HL-60/S4 treated with phorbol 12-myristate 13-acetate at 8.2 ng/mL for 4 days and 3 days (cell line): ENCODE data around the gene DOK6.
"Not testable (repeated sequence)": the region's sequence is repeated elsewhere in the genome, so short reads cannot be mapped to it uniquely, and the experiment has no call there.

Source experiments
- in situ Hi-C: fragments of 300-500 bp; cut with MboI; formaldehyde crosslinking; loops from 2 replicates; pipeline ENCODE4 v1.15.0; 2022; ENCODE audit warnings: low sequenced_read_pairs

The DOK6 gene

GRCh38 chr18:69617888-69618287, 217.2 kb downstream of the DOK6 start:
- in situ Hi-C loops: no loop called here

- in situ Hi-C loops: no loop called here
These were observed 221.5 kb downstream of the DOK6 start for GRCh38 chr18:69622184-69622583.

- in situ Hi-C loops: no loop called here
These were observed 222.3 kb downstream of the DOK6 start for GRCh38 chr18:69622961-69623360.

GRCh38 chr18:69626171-69626570, 225.5 kb downstream of the DOK6 start:
- in situ Hi-C loops: no loop called here

GRCh38 chr18:69626643-69627242, 226.1 kb downstream of the DOK6 start:
- in situ Hi-C loops: no loop called here

- in situ Hi-C loops: no loop called here
These were observed 228.2 kb downstream of the DOK6 start for GRCh38 chr18:69628774-69629359.

DNA sequence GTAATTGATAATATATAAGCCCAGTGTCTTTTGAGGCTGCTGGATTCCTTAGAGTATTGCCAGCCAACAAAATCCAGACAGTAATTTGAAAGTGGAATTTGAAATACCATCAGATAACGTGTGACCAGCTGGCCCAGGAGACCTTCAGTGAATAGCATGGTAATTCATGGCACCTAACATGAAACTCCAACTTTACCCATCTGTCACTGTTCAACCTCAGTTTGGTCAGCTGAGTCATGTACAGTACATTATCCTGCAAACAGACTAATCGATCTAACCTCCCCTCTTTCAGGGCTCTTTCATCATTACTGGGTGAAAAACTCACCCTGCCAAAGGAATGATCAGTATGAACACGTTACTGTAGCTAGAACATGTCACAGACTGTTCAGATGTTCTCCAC, 230.6 kb downstream of the DOK6 start:
- in situ Hi-C loops: no loop called here

DNA sequence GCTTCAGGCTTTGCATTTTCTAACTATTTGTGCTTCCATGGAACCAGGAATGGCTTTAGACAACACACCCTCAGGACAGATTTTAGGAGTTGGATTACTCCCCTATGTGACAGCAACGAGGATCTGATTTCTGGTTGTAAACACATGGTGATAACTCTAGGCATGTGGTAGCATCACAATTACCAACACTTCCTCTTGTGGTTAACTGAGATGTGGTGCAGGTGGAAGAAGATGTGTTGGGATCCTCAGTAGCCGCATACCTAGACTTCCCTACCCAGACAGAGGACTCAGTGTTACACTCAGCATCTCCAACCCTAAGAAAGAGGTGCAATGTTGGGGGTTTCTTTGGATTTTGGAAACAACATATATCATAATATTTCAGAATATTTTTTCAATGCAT, 234.8 kb downstream of the DOK6 start:
- in situ Hi-C loops: no loop called here

DNA sequence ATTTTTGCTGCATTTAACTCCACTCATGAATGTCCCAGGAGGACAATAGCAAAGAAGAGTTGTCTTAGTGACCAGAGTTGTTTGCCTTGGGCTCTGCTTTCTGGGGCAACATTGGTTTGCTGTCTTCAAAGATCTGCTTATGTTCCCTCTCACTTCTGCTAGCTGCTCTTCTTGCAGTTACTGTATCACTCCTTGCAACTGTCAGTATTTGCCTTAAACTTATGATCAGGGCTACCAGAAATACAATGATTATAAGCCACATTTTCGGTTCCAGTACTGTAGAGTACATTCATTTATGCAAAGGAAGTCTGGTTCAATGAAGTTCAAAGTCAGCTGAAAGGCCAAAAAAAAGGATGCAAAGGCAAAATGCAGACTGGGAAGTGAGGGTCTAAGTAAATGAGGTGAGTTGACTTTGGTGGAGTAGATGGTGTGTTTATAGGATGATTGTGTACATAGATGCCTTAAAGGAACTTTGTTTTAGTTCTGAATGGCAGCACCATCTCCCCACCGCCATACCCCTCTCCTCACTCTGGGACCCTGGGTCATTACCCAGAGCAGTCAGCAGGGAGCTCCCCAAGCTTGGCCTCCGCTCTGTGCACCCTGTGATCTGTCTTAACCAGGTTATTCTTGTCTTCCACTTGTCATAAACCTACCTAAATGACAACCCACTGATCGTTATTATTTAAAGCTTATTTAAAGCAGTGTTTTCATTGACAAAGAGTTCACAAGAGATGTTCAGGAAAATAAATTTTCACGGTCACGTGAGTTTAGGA, 236.0 kb downstream of the DOK6 start:
- in situ Hi-C loops: no loop called here

DNA sequence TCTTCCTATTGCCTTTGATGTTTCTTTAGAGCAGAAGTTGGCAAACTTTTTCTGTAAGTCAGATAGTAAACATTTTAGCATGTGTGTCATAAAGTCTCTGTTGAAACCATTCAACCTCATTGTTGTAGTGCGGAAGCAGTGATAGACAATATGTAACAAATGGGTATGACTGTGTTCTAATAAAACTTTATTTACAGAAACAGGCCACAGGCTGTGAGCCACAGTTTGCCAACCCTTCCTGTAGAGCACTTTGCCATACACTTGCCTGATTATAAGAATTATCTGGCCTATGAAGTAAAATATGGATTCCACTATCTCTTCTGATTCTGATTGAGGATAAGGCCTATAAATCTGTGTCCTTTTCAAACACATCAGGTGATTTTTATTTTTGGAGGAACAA, 237.4 kb downstream of the DOK6 start:
- in situ Hi-C loops: no loop called here

- in situ Hi-C loops: no loop called here
These were observed 247.0 kb downstream of the DOK6 start for GRCh38 chr18:69647702-69648101.

DNA sequence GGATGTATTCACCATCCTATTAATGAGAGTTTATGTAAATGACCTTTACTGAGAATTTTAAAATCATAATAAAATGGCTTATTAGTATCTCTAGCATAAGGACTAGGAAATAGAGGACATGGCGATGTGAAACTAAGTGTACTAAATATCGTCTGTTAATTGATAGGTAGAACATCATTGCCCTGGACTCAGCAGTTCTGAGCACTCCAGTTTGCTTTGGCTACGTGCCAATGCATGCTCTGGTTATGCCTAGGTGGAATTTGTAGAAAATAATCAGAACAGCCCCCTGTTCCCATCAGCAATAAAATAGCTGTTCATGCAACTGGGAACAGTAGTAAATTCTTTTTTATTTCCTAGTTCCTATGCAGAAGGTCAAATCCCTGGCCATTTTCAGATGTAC, 247.8 kb downstream of the DOK6 start:
- in situ Hi-C loops: no loop called here

DNA sequence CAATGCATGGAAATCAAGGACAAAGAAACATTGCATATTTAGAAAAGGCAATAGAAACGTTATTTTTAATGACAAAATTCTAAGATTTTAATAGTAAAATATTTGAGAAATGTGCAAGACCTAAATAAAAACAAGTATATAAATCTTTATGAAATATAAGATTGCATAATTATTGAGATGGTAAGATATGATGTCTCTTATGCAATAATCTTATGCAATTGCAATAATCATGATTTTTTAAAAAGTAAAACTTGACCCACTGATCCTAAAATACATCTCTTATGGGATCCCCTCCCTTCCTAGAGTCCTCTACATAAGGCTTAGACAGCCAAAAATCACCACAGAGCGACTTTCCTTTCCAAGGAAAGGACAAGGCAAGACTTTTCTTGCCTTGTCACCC, 249.0 kb downstream of the DOK6 start:
- in situ Hi-C loops: no loop called here

DNA sequence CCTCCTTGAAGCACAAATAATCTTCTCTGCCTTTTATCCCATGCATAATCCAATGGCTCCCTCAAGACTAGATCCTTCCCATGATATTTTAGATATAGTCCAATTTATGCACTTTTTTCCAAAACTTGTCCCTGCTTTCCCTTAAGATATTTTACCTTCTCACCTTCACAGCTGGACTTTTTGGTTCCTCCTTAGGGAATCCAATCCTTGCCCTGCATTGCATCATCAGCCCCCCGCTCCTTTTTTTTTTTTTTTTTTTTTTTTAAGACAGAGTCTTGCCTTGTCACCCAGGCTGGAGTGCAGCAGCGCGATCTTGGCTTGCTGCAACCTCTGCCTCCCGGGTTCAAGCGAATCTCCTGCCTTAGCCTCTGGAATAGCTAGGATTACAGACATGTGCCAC, 250.6 kb downstream of the DOK6 start:
- in situ Hi-C loops: no loop called here

DNA sequence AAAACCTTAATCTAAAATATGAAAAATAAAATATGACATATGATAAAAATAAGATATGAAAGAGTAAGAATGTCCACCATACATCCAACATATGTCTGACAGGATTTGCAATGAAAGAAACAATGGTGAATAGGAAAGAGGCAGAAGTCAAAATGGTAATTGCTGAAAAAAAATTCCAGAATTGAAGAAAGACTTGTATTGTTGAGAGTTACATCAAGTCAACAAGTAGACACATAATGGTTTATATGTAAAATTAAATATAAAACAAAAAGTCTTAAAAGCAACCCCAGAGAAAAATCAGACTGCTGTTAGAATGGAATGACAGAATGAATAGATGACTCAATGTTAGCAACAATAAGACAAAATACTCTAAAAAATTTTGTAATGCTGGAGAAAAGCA, 255.1 kb downstream of the DOK6 start:
- in situ Hi-C loops: no loop called here

GRCh38 chr18:69658103-69658502, 257.4 kb downstream of the DOK6 start:
- in situ Hi-C loops: no loop called here

GRCh38 chr18:69658685-69659084, 258.0 kb downstream of the DOK6 start:
- in situ Hi-C loops: no loop called here

DNA sequence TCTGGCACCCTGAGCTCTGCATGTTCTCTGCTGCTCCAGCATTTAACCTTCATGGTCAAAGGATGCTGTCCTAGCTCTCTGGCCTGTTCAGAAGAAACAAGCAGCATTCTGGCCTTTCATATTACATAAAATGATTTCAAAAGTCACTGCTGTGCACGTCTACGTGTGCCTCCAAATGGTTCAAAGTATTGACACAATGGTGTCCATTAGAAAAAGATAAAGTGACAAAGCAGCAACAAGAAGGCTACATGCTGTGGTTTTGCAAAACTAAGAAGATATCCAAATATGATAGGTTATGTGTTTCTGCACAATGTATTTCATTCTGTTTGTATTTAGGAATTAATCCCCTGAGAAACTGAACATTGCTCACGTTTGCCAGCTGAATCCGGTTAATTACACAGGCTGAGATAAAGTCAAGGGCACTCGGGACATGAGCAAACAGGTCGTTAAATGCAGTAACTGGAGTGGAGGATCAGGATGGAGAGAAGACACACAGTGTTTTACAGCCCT, 258.5 kb downstream of the DOK6 start:
- in situ Hi-C loops: no loop called here

GRCh38 chr18:69662090-69662489, 261.4 kb downstream of the DOK6 start:
- in situ Hi-C loops: not testable (repeated sequence)

- in situ Hi-C loops: no loop called here
These were observed 263.7 kb downstream of the DOK6 start for GRCh38 chr18:69664399-69664798.

DNA sequence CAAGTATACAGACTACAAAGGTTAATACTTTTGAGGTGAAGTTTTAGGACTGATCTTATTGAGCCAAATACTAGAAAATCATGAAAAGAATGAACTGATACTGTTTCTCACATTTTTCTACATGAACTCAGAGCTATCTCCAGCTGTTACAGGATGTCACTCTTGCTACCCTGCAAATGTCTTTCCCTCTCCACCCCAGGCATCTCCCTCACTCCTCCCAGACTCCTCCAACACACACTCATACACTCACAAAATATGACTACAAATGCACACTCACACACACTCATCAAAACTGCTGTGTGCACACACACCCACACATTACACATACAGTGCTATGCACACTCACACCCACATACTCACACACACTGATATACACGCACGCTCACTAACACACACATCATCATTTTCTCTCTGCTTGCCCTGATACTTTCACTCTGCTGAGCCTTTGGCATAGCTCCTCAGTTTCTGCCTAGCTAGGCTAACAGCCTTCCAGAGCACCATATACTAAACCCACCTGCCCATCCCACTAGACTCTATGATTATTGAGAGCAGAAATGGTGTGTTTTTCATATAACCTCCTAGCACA, 273.7 kb downstream of the DOK6 start:
- in situ Hi-C loops: no loop called here

DNA sequence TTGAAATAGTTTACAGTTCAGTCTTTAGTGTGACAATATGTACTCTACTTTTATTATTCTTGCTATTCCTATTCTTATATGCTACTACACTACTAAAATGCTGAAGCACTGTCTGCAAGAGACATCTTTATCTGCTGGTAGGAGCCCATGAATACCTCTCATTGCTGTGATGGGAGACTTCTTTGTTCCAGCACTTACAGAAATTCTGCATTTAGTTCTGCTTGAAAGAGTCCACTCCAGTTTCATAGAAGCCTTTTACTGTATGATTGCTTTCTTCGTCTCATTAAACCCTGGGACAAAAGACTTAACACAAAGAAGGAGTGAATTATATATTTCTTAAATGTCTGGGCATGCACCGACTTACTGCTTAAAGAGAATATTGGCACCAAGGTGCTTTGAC, 274.3 kb downstream of the DOK6 start:
- in situ Hi-C loops: no loop called here
